GM12801 (cell line): ENCODE data around the gene SHISA5.

ENCODE experiments used
- TF ChIP-seq, protein P1 (sequence below): IDR thresholded peaks from one replicate; pipeline ENCODE4 v1.5.1; 2011; ENCODE audit warnings: control low read depth; ENCODE audit not compliant: insufficient read length; ENCODE audit errors: extremely low read depth

SHISA5 gene

DNA sequence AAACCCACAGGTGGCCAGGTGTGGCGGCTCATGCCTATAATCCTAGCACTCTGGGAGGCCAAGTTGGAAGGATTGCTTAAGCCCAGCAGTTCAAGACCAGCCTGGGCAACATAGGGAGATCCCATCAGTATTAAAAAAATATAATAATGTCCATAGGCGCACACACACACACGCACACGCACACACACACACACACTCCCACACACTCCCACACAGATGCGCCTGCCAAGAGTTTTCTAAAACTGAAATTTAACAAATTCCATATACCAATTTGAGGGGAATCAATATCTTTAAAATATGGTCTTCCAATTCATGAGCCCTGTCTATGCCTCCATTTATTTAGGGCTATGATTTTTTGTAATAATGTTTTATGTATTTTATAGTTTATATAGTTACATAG, 17.0 kb downstream of the SHISA5 start:
- TF ChIP-seq, protein P1, sequence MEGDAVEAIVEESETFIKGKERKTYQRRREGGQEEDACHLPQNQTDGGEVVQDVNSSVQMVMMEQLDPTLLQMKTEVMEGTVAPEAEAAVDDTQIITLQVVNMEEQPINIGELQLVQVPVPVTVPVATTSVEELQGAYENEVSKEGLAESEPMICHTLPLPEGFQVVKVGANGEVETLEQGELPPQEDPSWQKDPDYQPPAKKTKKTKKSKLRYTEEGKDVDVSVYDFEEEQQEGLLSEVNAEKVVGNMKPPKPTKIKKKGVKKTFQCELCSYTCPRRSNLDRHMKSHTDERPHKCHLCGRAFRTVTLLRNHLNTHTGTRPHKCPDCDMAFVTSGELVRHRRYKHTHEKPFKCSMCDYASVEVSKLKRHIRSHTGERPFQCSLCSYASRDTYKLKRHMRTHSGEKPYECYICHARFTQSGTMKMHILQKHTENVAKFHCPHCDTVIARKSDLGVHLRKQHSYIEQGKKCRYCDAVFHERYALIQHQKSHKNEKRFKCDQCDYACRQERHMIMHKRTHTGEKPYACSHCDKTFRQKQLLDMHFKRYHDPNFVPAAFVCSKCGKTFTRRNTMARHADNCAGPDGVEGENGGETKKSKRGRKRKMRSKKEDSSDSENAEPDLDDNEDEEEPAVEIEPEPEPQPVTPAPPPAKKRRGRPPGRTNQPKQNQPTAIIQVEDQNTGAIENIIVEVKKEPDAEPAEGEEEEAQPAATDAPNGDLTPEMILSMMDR = no peak

DNA sequence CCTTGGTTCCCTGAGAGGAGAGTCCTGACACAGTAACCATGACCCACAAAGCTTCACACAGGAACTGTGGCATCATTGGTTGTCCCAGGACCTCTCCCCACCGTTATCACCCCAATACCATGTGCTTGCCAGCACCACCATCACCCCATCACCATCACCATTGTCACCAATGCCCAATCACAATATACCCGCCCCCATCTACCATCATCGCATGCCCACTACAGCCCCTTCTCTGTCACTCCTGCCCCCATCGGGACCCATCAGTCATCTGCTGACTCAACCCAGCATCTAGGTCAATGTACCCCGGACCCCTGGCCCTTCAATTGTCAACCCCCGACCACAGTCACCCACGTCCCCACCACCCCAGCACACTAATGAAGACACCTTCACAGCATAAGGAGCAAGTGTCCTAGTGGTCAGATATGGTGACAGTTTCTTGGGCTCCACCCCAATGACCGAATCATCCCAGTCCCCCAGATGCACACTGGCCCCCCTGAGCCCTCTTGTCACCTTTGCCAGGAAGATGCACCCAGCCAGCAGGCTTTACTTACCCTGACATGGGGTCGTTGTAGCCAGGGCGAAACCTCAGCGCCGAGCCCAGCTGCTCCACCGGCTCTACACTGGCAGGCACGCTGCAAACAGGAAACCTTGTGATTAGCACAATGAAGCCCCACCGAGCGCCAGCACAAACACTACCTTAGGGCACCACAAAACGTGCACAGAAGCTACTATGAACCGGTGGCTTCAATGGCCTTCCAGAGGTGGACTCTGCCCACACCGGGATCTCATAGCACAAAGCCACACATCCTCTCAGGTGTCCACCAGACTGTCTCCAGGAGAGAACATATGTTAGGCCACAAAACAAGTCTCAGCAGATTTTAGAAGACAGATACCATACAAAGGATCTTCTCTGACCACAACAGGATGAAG, 25.1 kb downstream of the SHISA5 start:
- TF ChIP-seq, protein P1 = no peak

DNA sequence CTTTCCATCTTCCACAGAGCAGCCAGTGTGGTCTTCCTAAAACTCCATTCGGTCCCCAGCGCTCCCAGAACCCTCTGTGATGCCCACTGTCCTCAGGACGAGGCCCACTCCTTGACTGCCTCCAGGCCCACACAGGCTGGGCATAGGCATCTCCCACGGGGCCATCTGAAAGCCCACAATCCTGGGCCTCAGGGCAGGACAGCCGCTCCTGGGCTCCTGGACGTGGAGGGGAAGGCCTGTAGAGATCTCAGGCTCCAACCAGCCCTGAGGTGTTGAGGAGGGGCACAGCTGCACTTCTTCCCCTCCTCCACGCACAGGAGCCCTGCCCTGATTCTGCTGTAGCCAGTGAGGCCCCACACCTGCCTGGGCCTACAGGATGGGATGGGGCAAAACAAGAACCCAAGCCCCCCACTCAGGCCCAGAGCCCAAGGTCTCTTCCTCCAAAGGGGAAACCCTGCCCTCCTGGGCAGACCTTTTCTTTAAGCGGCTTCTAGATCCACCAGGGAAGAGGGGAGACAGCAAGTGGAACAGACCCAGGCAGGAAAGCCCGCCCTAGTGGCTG, 25.9 kb downstream of the SHISA5 start:
- TF ChIP-seq, protein P1 = no peak

DNA sequence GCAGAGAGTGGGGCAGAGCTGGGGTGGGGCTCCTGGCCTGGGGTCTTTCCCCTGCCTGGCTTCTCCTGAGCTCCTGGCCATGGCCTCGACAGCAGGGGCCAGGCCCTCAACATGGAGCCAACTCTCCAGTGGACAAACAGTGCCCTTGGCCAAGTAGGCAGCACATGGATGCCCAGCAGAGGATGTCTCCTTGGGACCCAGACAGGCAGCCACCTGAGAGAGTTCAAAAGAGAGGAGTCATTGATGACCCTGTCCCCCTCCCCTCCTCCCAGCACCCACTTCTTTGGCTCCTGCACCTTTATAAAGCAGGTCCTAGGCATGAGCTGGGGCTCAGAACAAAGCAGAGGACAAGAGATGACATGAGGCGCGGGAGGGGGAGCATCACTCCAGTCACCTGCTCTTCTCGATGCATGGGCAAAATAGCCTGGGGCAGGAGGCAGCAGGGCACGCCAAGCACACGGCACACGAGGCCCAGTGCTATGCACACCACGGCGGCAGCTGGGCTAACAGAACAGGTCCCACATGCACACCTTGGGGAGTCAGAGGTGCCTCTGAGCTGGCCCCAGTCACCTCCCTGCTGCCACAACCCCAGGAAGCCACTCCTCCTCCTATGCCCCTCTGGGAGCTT, 27.4 kb downstream of the SHISA5 start:
- TF ChIP-seq, protein P1 = no peak

DNA sequence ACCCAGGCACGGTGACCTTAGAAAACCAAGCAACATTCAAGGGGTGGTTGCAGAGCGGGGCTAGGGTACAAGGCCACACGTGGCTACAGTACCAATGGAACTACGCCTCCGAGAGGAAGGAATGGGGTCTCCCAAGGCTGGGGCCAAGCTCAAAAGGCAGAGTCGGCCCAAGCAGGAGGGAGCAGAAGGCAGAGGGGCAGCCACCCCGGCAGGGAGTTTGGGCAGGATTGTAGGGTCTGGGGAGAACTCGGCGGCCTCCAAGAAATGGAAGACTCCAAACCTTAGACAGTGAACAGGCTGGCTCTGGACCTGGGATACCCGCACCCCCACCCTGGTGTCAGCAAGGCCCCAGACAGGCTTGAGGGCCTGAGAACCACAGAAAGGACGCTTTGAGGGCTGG, 28.8 kb downstream of the SHISA5 start:
- TF ChIP-seq, protein P1 = no peak

DNA sequence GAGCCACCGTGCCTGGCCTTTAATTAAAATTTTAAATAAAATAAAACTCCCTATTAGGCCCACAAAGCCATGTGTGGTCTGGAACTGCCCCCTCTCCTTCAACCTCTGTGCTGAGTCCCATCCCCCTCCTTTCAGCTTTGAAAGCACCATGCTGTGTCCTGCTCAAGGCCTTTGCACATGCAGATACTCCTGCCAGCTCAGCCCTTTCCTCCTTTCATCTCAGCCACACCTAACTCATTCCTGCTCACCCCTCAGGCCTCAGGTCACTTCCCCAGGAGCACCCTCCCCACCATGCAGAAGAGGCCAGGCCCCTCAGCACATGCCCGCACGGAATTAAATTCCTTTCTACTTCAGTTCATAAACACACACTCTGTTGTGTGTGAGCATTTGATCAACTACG, 29.4 kb downstream of the SHISA5 start:
- TF ChIP-seq, protein P1 = no peak

DNA sequence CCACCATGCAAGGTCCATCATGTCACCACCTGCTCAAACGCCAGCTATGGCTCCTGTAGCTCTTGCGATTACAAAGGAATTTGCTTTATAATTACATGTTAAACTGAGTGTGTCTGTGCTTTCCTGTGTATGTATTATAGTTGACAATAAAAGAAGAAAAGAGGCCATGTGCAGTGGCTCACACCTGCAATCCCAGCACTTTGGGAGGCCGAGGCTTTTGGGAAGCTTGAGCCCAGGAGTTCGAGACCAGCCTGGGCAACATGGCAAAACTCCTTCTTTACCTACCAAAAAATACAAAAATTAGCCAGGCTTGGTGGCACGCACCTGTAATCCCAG, 30.4 kb downstream of the SHISA5 start:
- TF ChIP-seq, protein P1 = no peak
